Testis (tissue), 3 donors: ENCODE data around the gene MEGF10. TPM values are rescaled to one million over a fixed set of nuclear protein-coding genes. Genes with fewer than 3 reads are reported as not detected.

Experiments used
- DNase-seq: peaks from one replicate; pipeline ENCODE4 v3.0.0-alpha.2; 2019
- H3K27ac ChIP-seq, 2 donors: fragments of 200-600 bp; sonication (generic); one replicate each; pipeline ENCODE4 v1.5.1; 2019
- H3K27me3 ChIP-seq: fragments of 200-600 bp; sonication (generic); one replicate; pipeline ENCODE4 v1.5.1; 2019
- H3K36me3 ChIP-seq: fragments of 200-600 bp; sonication (generic); one replicate; pipeline ENCODE4 v1.5.1; 2017; ENCODE audit warnings: low read depth; ENCODE audit errors: missing control alignments
- H3K4me1 ChIP-seq: fragments of 200-600 bp; sonication (generic); one replicate; pipeline ENCODE4 v1.5.1; 2019
- H3K4me3 ChIP-seq, 2 donors: fragments of 200-600 bp; sonication (generic); one replicate each; pipeline ENCODE4 v1.5.1; 2017 to 2019
- H3K9me3 ChIP-seq: fragments of 200-600 bp; sonication (generic); one replicate; pipeline ENCODE4 v1.5.1; 2017
- CTCF ChIP-seq, 3 experiments: fragments of 450-650 bp in 2 of 3; fragments of 200-600 bp in 1 of 3; sonication (generic) in 1 of 3; IDR thresholded peaks; one replicate each; pipeline ENCODE4 v1.5.1; 2016 to 2019; ENCODE audit warnings: antibody characterized with exemption in 3 of 3, mild to moderate bottlenecking in 2 of 3, moderate library complexity in 1 of 3
- POLR2A ChIP-seq: fragments of 450-650 bp; IDR thresholded peaks from one replicate; pipeline ENCODE4 v1.6.1; 2017; ENCODE audit warnings: antibody characterized with exemption, mild to moderate bottlenecking, moderate library complexity
- WGBS, 2 donors: methylation state at CpG; one replicate each; pipeline ENCODE4 v1.1.5; 2018; 5-methylcytosine and 5-hydroxymethylcytosine counted together
- intact Hi-C: fragments of 100-400 bp; cut with DNase I; formaldehyde crosslinking; loops from one replicate; pipeline ENCODE4 v1.15.1; 2023; ENCODE audit warnings: low total_unique reads
- polyA plus RNA-seq: library from polyadenylated mRNA; stranded (reverse); fragments of 350-450 nt; fragmentation: Illumina TruSeq; extraction: RNeasy Lipid Tissue Mini Kit (QIAGEN cat#74804); gene quantifications from one replicate; pipeline ENCODE4 v1.2.3, GENCODE V29; 2014; ENCODE audit warnings: low read depth, low replicate concordance; ENCODE audit not compliant: insufficient read depth
- total RNA-seq, 2 donors: library from RNA; depleted of rRNA; stranded (reverse); fragments of >200 nt; gene quantifications; one replicate each; pipeline ENCODE4 v1.2.3, GENCODE V29; 2016

Gene MEGF10
- total and polyA plus RNA-seq, 3 donors from 2014 or later = 2.4 to 5.1 (median 4.6) TPM

GRCh38 chr5:127486471-127486870, 195.9 kb downstream of the MEGF10 start:
- DNase-seq = no peak
- H3K27me3 ChIP-seq = no peaks in the 10 kb centered on the region
- H3K9me3 ChIP-seq = no peaks in the 10 kb centered on the region
- no peaks in the 10 kb centered on the region for H3K4me1 ChIP-seq
- H3K27ac ChIP-seq = no peak overlapping the region
- TF ChIP-seq POLR2A = no peak
- TF ChIP-seq CTCF (IDR thresholded peaks at IDR 0.05) = no peak
- 83 to 89% methylated on average over 4 of the region's 4 CpGs for WGBS, 2 donors
- H3K4me3 ChIP-seq = no peak overlapping the region
- no peaks in the 10 kb centered on the region for H3K36me3 ChIP-seq
- intact Hi-C loops = no loop called here

- DNase-seq = no peak
- intact Hi-C loops = no loop called here
- H3K4me3 ChIP-seq = no peak overlapping the region
- no peak overlapping the region for H3K27ac ChIP-seq
- 74 to 77% methylated on average over 3 of the region's 3 CpGs for WGBS, 2 donors
- no peaks in the 10 kb centered on the region for H3K4me1 ChIP-seq
- H3K9me3 ChIP-seq = no peaks in the 10 kb centered on the region
- no peaks in the 10 kb centered on the region for H3K27me3 ChIP-seq
- TF ChIP-seq CTCF (IDR thresholded peaks at IDR 0.05) (peak; percentile 45 to 77 (median 62)), POLR2A (no peak)
- H3K36me3 ChIP-seq = no peaks in the 10 kb centered on the region
These were observed 202.5 kb downstream of the MEGF10 start for GRCh38 chr5:127492854-127493738.

GRCh38 chr5:127498548-127498947, 208.0 kb downstream of the MEGF10 start:
- Histone ChIP-seq H3K4me1 (no peaks in the 10 kb centered on the region), H3K27me3 (no peaks in the 10 kb centered on the region), H3K4me3 (no peak overlapping the region), H3K27ac (no peak overlapping the region), H3K36me3 (no peaks in the 10 kb centered on the region), H3K9me3 (no peaks in the 10 kb centered on the region)
- WGBS, 2 donors = 89 to 95% methylated on average over 1 of the region's 1 CpG
- TF ChIP-seq POLR2A (no peak), CTCF (IDR thresholded peaks at IDR 0.05) (no peak)
- intact Hi-C loops = no loop called here
- DNase-seq = no peak

GRCh38 chr5:127505905-127506304, 215.3 kb downstream of the MEGF10 start:
- H3K27ac ChIP-seq = no peak overlapping the region
- H3K27me3 ChIP-seq = no peaks in the 10 kb centered on the region
- intact Hi-C loops = no loop called here
- H3K4me1 ChIP-seq = no peaks in the 10 kb centered on the region
- TF ChIP-seq POLR2A (no peak), CTCF (IDR thresholded peaks at IDR 0.05) (no peak)
- no peak overlapping the region for H3K4me3 ChIP-seq
- 83 to 87% methylated on average over 2 of the region's 2 CpGs for WGBS, 2 donors
- no peaks in the 10 kb centered on the region for H3K36me3 ChIP-seq
- DNase-seq = no peak
- H3K9me3 ChIP-seq = no peaks in the 10 kb centered on the region

GRCh38 chr5:127506616-127507015, 216.0 kb downstream of the MEGF10 start:
- H3K36me3 ChIP-seq = no peaks in the 10 kb centered on the region
- no peak overlapping the region for H3K4me3 ChIP-seq
- no peaks in the 10 kb centered on the region for H3K4me1 ChIP-seq
- no peak for DNase-seq
- no peaks in the 10 kb centered on the region for H3K27me3 ChIP-seq
- H3K9me3 ChIP-seq = no peaks in the 10 kb centered on the region
- 78 to 82% methylated on average over 6 of the region's 6 CpGs for WGBS, 2 donors
- TF ChIP-seq POLR2A = no peak
- TF ChIP-seq CTCF (IDR thresholded peaks at IDR 0.05) = no peak
- intact Hi-C loops = no loop called here
- no peak overlapping the region for H3K27ac ChIP-seq
